ENCODE results near the gene LENG1.
A peak's percentile ranks its signal among the peaks of the same experiment; 100 is the strongest.
"Not testable (repeated sequence)": the region's sequence is repeated elsewhere in the genome, so short reads cannot be mapped to it uniquely, and the experiment has no call there.

LENG1 gene

DNA sequence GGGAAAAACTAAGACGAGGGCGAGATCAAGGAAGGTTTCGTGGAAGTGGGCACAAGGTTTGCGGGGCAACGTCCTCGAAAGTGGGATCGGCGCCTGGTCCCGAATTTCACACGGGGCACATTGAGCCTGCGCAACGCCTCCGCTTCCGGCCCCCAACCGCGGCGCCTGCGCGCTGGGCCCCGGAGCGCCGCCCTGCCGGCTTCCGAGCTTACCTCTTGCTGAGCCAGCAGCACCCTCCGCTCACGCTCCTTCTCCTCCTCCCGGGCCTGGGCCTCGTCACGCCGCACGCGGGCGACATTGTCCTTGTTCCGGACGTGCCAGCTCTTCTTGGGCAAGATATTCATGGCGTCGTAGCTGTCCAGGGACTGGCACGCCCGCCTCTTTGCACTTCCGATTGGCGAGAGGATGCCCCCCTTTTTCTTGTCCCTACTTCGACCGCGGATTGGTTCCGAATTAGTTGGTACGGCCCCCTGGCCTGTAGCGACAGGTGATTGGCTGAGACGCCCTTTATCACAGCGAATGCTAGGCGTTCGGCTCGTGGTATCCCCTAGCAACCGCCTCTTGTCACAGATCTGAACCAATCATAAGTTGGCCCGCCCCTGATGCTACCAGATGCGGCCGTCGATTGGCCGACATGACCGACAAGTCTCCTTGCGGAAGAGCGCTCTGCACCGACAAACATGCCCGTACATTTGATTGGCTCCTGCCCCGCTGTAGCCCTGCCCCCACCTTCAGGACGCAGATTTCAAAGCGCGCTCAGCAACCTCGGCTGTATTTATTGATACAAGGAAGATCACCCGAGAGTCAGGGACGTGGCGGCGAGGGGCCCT is at the start of gene LENG1:
TSS of gene LENG1 (minus strand) at position 370 of the 830 bp plus-strand sequence. CDS start at position 344, 26 bp downstream.
- peak; percentile 91 to 97 for DNase-seq (ENCODE audit: low read depth in 2 of 2)

DNA sequence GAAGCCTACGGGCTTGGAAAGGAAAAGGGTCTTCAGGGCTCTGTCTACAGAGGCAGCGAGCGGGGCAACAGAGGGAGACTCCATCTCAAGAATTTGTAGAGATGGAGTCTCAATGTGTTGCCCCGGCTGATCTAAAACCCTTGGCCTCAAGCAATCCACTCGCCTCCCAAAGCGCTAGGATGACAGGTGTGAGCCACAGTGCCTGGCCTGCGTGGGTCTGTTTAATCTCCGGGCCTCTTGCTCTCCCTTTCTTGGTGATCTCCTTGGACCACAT is 49.2 kb upstream of the LENG1 start:
- no peak for DNase-seq (ENCODE audit: low read depth in 2 of 2)

DNA sequence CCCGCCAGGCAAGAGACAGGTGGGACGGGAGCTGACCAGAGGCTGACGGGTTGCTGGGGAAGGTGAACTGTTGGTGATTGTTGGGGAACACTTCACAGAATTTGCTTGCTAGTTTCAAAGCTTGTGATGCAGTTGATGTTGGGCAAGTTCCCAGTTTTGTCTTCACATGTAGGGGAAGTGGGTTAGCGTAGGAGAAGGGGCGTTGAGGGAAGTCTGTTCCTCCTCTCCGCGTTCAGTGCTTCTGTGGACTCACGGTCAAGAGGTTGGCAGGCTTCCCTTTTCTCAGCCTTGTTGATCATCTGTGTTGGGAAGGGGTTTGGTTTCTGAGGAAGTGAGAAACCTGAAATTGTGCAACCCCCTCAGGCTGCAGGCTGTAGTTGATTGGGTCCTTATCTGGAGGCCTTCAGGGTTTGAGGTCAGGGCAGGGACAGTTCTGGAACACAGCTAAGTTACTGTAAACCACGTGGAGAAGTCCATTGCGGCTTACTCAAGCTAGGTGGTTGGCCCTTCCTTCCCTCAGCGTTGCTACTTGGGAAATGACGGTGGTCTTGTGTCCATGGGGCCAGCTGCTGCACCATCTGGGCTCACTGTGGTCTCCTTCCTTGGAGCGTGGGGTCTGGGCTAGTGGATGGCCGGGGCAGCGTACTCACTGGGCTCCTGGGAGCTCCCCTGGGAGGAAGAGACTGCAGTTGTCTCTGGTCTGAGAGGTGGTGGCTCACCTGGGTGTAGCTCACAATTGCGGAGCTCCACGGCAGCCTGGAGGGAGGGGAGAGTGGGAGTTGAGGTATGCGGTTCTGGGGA is 48.7 kb upstream of the LENG1 start:
- DNase-seq (ENCODE audit: low read depth in 2 of 2) = peak in 1 of 2 donors; percentile 40

DNA sequence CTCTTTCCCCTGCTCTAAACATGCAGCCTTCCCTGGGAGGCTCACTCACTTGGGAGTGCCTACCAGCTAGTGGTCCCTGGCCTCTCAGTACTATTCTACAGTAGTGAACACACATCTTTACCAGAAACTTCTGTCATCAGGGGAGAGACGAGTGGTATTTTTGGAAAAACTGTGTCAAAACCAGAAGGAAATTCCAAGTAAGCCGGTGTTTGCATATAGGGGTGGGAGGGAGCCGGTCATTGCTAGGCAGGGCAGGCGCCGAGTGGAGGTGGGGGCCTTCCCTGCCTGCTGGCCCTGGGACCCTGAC is 48.1 kb upstream of the LENG1 start:
- DNase-seq (ENCODE audit: low read depth in 2 of 2) = no peak

DNA sequence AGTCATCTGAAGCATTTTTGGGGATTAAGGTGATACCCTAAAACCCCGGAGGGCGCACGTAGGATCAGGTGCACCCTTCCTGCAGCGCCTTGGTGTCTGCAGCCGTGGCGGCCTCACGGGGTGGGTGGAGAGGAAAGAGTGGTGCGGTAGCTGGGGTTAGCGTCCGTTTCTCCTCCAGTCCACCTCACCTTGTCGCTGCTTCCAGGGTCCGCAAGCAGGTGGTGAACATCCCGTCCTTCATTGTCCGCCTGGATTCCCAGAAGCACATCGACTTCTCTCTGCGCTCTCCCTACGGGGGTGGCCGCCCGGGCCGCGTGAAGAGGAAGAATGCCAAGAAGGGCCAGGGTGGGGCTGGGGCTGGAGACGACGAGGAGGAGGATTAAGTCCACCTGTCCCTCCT is 47.7 kb upstream of the LENG1 start:
- DNase-seq (ENCODE audit: low read depth in 2 of 2) = not testable (repeated sequence)

DNA sequence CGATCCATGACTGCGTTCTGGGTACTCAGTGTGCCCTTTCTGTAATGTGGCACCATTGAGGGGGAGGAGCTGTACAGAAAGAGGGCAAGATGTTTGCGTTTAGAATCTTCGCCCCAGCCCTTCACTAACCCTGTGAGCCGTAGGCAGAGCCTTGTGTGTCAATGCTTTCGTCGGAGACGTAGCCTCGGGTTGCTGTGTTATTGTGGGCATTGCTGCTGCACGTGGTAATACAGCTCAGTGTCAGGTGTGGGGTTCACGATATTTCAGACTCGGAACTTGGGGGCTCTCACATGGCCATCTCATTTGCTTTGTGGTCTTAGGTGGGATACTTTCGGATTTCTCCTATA is 47.3 kb upstream of the LENG1 start:
- DNase-seq (ENCODE audit: low read depth in 2 of 2) = no peak

DNA sequence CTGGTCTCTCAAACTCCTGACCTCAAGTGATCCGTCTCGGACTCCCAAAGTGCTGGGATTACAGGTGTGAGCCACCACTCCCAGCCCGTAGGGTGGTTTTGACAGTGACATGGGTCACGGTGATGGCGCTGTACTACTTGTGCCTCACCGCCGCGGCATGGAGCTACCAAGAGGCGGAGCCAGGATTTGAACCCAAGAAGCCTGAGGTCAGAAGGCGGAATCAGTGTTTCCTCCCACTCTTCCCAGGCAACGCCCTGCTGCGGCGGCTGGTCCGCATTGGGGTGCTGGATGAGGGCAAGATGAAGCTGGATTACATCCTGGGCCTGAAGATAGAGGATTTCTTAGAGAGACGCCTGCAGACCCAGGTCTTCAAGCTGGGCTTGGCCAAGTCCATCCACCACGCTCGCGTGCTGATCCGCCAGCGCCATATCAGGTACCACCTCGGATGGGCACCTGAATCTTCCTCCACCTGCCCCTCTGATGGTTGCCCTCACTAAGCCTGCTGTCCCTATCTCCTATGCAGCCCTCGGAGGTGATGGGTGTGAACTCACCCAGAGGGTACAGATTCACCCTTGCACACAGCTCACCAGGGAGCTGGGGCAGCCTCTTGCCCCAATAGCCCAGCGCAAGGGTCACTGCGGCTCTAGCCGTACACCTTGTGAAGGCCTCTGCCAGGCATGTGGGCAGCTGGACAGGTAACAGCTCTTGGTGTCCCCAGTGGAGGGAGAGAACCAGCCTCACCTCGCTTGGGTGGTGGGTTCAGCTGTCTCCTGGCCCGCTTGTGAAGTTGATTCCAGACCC is 46.7 kb upstream of the LENG1 start:
- DNase-seq (ENCODE audit: low read depth in 2 of 2) = no peak

DNA sequence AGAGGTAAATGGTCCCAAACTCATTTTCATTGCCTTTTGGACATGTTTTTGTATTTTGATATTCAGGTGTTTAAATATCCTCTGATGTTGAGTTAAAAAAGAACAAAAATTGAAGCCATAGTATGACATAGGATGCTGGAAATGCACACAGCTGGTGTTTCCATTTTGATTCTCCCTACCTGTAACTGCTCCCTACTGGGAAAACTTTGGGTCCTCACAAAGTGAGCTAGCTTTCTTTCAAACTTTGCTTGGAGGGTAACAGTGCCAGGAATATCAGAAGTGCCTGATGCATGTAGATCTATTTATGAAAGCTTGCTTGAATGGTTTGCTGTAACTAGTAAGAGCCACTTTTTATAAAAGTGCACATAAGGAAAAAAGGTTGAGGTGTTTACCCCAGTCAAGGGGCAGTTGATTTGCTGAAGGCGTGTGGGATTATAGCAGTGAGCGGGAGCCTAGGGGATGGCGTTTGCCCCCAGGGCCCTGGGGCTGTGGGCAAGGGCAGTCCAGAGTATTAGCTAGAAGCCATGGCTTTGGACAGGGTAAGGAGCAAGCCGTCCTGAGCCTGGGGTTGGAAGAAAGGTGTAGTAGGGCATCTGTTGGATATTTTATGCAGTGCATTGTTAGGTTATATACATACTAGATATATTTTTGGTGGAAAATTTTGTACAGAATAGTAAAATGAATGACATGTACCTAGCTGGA is 45.4 kb upstream of the LENG1 start:
- DNase-seq (ENCODE audit: low read depth in 2 of 2) = no peak

DNA sequence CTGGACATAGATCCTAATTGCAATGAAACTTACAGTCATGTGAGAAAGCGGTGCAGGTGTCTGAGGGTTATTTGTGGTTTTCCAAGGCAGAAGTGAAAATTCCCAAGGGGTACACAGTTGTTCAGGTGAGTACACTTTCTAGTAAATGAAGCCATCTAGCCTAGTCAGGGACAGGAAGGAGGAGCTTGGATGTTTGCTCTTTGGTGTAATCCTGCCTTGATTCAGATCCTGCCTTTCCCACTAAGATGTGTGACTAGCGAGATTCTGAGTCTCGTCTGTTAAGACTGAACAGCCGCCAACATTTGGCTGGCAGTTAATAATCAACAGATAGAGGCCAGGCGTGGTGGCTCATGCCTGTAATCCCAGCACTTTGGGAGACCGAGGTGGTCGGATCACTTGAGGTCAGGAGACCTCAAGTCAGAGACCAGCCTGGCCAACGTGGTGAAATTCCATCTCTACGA is 43.7 kb upstream of the LENG1 start:
- no peak for DNase-seq (ENCODE audit: low read depth in 2 of 2)

DNA sequence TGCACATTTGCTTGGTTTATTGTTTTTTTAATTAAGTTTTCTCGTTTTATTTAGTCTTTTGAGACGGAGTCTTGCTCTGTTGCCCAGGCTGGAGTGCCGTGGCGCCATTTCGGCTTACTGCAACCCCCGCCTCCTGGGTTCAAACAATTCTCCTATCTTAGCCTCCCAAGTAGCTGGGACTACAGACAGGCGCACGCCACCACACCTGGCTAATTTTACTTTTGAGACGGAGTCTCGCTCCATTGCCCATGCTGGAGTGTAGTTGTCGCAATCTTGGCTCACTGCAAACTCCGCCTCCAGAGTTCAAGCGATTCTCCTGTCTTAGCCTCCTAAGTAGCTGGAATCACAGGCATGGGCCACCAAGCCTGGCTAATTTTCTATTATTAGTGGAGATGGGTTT is 42.5 kb upstream of the LENG1 start:
- no peak for DNase-seq (ENCODE audit: low read depth in 2 of 2)

DNA sequence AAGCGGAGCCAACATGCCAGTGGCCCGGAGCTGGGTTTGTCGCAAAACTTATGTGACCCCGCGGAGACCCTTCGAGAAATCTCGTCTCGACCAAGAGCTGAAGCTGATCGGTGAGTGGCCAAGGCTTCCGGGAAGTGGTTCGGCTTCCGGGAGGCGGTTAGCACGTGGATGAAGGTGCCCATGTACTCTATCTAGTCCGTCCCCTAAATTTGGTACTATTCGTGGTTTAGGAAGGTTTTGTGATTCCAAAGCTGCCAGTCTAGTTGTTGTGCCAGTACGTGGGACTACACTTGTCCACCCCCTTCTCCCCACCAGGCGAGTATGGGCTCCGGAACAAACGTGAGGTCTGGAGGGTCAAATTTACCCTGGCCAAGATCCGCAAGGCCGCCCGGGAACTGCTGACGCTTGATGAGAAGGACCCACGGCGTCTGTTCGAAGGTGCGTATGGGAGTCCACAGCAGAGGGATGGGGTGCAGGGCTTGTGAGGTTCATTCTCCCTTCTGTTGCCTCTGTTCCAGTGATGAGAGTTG is 41.7 kb upstream of the LENG1 start:
- no peak for DNase-seq (ENCODE audit: low read depth in 2 of 2)

DNA sequence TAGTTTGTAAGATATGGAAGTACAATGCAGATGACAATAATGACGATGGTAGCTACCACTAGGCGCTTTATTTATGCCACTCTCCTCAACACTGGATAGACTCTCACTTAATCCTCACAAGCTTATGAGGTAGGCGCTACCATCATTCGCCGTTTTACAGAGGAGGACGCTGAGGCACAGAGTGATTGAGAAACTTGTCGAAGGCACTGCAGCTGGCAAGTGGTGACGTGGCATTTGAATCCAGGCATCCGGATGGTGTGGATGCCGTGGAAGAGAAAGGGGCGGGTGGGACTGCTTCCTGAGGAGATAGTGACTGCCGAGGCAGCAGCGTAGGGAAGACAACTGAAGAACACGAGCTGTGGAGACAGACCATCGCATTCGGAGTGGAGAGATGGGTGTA is 39.9 kb upstream of the LENG1 start:
- DNase-seq (ENCODE audit: low read depth in 2 of 2) = no peak

DNA sequence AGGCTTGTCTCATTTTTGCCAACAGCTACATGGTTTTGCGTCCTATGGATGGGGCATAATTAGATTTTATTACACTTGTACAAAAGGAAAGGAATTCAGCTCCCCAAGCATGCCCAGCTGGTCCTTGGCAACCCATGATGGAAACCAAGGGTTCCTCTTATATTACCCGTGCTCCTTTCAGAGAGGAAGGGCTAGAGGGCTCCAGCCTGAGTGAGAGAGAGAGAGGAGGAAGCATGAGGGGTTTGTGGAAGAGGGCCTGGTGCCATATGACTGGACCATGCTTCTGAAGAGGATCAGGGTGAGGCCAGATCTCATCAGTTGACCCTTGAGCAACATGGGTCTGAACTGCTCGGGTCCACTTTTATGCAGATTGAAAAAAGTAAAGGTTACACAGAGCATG is 37.6 kb upstream of the LENG1 start:
- no peak for DNase-seq (ENCODE audit: low read depth in 2 of 2)

DNA sequence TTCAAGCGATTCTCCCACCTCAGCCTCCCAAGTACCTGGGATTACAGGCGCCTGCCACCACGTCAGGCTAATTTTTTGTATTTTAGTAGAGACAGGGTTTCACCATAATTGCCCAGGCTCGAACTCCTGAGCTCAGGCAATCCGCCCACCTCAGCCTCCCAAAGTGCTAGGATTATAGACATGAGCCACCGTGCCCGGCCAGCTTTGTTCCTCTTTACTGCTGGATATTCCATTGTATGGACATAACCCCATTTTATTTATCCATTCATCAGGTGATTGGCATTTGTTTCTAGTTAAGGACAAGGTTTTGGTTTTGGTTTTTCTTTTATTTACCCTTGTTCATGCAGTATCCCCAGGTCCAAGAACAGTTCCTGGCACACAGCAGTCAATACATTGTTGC is 37.0 kb upstream of the LENG1 start:
- no peak for DNase-seq (ENCODE audit: low read depth in 2 of 2)

DNA sequence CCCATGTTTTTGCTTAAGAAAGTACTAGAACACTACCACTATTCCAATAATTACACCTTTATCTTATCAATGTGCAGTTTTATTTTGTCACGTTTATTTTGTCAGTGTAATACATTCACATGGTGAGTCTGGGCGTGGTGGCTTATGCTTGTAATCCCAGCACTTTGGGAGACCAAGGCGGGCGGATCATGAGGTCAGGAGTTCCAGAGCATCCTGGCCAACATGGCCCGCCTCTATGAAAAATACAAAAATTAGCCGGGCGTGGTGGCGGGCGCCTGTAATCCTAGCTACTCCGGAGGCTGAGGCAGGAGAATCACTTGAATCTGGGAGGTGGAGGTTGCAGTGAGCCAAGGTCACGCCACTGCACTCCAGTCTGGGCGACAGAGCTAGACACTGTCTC is 34.9 kb upstream of the LENG1 start:
- not testable (repeated sequence) for DNase-seq (ENCODE audit: low read depth in 2 of 2)

DNA sequence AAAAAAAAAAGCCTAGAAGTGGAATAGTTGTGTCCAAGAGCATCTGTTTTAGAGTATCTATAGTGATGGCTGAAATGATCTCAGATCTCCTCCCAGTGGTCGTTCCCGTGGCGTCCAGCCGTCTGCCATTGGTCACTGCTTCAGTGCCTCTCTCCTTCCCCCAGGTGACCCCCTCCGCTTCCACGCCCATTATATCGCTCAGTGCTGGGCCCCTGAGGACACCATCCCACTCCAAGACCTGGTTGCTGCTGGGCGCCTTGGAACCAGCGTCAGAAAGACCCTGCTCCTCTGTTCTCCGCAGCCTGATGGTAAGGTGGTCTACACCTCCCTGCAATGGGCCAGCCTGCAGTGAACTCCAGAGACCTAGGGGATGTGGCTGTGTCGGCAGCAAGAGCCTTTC is 33.5 kb upstream of the LENG1 start:
- no peak for DNase-seq (ENCODE audit: low read depth in 2 of 2)

DNA sequence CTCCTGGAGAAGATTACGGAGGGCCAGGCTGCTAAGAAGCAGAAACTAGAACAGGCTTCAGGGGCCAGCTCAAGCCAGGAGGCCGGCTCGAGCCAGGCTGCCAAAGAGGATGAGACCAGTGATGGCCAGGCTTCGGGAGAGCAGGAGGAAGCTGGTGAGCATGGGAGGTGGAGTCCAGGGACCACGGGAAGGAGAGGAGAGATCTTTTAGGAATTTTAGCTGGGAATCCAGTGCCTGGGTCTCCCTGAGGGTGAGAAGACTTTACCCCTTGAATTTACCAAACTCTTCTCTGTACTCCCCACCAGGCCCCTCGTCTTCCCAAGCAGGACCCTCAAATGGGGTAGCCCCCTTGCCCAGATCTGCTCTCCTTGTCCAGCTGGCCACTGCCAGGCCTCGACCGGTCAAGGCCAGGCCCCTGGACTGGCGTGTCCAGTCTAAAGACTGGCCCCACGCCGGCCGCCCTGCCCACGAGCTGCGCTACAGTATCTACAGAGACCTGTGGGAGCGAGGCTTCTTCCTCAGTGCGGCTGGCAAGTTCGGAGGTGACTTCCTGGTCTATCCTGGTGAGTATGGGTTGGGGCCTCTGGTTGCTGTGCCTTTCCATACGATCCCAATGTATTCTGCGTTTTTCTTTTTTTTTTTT is 32.4 kb upstream of the LENG1 start:
- DNase-seq (ENCODE audit: low read depth in 2 of 2) = no peak

DNA sequence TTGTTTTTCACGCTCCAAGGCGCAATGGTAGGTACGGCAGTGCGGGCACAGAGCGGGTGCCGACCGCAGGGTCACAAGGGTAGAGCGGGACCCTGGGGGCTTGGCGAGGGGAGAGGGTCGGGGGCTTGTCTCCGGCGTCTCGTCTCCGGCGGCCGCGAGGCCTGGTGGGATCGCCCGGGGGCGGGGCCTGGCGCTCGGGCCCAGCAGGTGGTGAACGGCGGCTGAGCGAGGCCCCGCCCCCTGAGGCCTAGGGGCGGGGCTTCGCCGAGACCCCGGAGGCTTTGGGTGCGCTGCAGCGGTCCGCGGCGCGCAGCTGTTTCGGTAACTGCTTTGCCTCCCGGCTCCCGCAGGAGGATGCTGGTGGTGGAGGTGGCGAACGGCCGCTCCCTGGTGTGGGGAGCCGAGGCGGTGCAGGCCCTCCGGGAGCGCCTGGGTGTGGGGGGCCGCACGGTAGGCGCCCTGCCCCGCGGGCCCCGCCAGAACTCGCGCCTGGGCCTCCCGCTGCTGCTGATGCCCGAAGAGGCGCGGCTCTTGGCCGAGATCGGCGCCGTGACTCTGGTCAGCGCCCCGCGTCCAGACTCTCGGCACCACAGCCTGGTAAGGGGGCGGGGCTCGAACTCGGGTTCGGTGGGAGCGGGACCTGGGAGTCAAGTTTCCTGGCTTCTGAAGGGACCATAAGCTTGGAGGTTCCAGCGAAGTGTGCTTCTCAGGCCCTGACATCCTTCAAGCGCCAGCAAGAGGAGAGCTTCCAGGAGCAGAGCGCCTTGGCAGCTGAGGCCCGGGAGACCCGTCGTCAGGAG is 31.7 kb upstream of the LENG1 start, which contains the start of gene TSEN34:
TSS of gene TSEN34 (plus strand) at position 298 of the 800 bp plus-strand sequence. CDS start at position 355, 57 bp downstream.
- peak; percentile 77 to 86 for DNase-seq (ENCODE audit: low read depth in 2 of 2)

DNA sequence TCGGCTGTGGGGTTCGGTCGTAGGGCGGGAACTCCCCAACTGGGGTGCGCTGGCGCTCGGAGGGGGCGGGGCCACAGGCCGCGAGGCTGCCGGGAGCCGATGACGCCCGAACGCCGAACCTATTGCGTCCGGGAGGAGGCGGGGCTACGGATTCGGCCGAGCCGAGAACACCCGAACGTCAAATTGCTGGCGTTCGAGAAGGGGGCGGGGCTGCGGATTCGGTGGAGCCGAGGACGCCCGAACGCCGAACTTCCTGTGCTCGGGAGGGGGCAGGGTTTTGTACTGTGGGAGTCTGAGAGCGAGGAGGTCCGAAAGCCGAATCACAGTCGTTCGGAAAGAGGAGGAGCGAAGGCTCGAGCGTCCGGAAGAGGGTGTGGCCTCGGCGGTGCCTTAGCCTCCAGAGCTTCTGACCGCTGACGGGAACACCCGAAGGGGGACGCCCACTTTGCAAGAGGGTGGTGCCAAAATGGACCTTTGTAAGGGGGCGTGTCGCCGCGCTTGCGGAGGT is 31.0 kb upstream of the LENG1 start:
- peak; percentile 100 for DNase-seq (ENCODE audit: low read depth in 2 of 2)

Data from stimulated activated CD8-positive, alpha-beta memory T cell treated with anti-CD3 and anti-CD28 coated beads, Interleukin-2, amount 100 ng/mL, for 48 hours (primary cell).